HepG2 (cell line): ENCODE measurements around the gene TBATA.

Experiments
- MTA1 ChIP-seq: sonication (generic); formaldehyde crosslinking; IDR thresholded peaks from 2 replicates; pipeline ENCODE4 v1.4.0; 2020; ENCODE audit warnings: missing genetic modification reagents, mild to moderate bottlenecking, borderline replicate concordance
- PHF8 ChIP-seq: sonication (generic); formaldehyde crosslinking; IDR thresholded peaks from 2 replicates; pipeline ENCODE4 v1.5.0; 2020; ENCODE audit warnings: missing genetic modification reagents

GRCh38 chr10:70812814-70813213, 27.6 kb upstream of the TBATA start:
- TF ChIP-seq MTA1 (CRISPR knock-in tag) (no peak), PHF8 (CRISPR knock-in tag) (no peak)
